NCI-H2029 treated with DMSO at 0.1 percent for 48 hours (cell line): ENCODE results near the gene ZNF573.

Experiments used
- DNase-seq: peaks from one replicate; lab custom pipeline; 2025; lab: John Stamatoyannopoulos, UW

Gene ZNF573

DNA sequence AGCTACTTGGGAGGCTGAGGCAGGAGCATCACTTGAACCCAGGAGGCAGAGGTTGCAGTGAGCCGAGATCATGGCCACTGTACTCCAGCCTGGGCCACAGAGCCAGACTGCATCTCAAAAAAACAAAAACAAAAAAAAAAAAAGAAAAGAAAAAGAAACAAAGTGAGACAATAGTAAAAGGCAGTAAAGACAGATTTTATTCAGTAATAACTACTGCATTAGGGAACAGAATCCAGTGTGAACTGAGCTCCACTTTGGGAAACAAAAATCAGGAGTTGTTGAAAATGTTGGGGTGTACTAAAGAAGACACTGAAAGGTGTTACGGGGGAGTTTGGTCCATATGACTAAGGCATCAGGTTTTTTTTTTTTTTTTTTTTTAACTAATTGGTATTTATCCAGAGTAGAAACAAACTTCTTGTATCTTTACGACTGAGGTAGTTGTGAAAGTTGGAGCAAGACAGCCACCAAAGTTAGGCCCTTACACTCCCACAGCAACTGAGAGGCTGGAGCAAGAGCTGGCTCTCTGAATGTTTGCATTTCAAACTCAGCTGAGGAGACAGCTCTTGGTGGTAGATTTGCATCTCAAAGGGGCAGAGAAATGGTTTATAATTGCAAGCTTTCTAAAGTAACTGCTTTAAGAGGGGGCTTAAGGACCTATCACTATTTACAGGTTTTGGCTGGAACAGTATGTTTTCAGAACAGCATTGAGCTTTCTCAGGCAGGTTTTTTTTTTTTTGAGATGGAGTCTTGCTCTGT, 84.1 kb downstream of the ZNF573 start:
- DNase-seq, result no peak

DNA sequence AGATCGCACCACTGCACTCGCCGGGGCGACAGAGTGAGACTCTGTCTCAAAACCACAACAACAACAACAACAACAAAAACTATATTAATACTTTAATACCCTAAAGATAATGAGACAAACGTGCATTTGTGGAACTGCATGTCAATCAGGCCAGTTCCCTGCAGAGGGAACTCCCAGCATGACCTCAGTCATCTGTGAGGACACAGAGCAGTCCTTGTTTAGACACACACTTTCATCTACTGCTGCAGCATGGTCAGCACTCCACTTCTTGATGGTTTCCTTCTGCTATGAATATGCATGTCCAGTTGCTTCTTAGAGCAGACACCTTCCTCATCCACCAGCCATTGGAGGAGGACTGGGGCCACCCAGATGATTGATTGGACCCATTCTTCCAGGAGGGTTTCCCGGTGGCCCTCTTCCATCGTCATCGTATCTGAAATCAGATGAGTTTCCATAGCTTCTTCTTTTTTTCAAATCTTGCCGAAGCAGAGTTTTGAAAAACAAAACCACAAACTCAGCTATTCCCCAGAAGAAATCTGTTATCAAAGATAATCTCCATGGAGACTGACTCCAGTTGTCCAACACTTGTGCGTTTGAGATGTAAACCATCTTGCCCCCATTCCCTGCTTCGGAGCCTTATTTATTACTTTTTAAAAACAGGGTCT, 86.3 kb downstream of the ZNF573 start:
- no peak for DNase-seq

DNA sequence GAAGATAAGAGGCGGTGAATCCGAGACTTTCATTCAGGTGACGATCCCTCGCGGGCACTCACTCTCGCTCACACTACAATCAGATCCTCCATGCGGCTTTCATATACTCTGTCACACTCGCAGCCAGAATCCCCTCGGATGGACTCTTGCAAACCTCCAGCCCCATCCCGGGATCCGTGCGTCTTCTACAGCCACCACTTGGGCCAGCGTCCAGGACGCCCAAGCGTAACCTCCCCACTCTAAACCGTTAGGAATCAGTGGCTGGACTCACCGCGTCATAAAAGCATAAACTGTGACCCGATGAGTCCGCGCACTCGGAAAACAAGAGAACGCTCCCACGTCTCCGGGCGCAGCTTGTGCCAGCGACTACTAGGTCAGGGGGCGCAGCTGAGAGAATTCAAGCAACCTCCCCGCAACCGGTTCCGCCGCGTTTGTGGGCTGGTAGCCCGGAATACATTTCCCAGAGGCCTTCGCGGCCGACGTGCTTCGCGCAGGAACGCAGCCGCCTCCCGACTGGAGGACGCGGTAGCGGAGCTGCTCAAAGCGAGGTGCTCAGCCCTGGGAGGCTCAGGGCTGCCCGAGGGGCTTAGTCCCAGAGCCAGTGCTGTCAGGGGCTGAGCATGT, 87.4 kb downstream of the ZNF573 start:
- peak; percentile 44 for DNase-seq
